Measurements from ENCODE around the gene ZMYND19.
"Not testable (repeated sequence)": the region's sequence is repeated elsewhere in the genome, so short reads cannot be mapped to it uniquely, and the experiment has no call there.

Gene ZMYND19

GRCh38 chr9:137586854-137587253 is 3.5 kb downstream of the ZMYND19 start:
- DNase-seq: no peak

- DNase-seq: no peak
Observed at GRCh38 chr9:137583957-137584356, 6.4 kb downstream of the ZMYND19 start.

GRCh38 chr9:137583347-137583746 is 7.0 kb downstream of the ZMYND19 start:
- no peak for DNase-seq

GRCh38 chr9:137582286-137582860 is 7.9 kb downstream of the ZMYND19 start:
- DNase-seq: no peak

GRCh38 chr9:137581361-137582285 is 8.7 kb downstream of the ZMYND19 start:
- DNase-seq: no peak

GRCh38 chr9:137580954-137581322 is 9.4 kb downstream of the ZMYND19 start:
- DNase-seq: no peak

- DNase-seq: no peak
Observed at GRCh38 chr9:137580209-137580953, 9.9 kb downstream of the ZMYND19 start.

- no peak for DNase-seq
Observed at GRCh38 chr9:137579259-137579604, 11.1 kb downstream of the ZMYND19 start.

- peak; percentile 87 for DNase-seq
Observed at GRCh38 chr9:137578518-137579258, 11.6 kb downstream of the ZMYND19 start, which contains the start of gene DPH7. Gene DPH7 (minus strand): TSS chr9:137578925. CDS start chr9:137578777, 148 bp downstream.

GRCh38 chr9:137575716-137576411 is 14.4 kb downstream of the ZMYND19 start:
- no peak for DNase-seq

GRCh38 chr9:137575364-137575715 is 15.0 kb downstream of the ZMYND19 start:
- DNase-seq: no peak

GRCh38 chr9:137574192-137574591 is 16.1 kb downstream of the ZMYND19 start:
- DNase-seq: no peak

- DNase-seq: no peak
Observed at GRCh38 chr9:137570566-137570965, 19.7 kb downstream of the ZMYND19 start.

GRCh38 chr9:137569609-137570203 is 20.6 kb downstream of the ZMYND19 start:
- no peak for DNase-seq

- DNase-seq: not testable (repeated sequence)
Observed at GRCh38 chr9:137568445-137568844, 21.9 kb downstream of the ZMYND19 start.

- no peak for DNase-seq
Observed at GRCh38 chr9:137564817-137565411, 25.4 kb downstream of the ZMYND19 start.

- DNase-seq: no peak
Observed at GRCh38 chr9:137564134-137564533, 26.2 kb downstream of the ZMYND19 start.

GRCh38 chr9:137558127-137558526 is 32.2 kb downstream of the ZMYND19 start:
- DNase-seq: no peak

- DNase-seq: no peak
Observed at GRCh38 chr9:137556069-137556838, 34.1 kb downstream of the ZMYND19 start.

GRCh38 chr9:137555179-137555578 is 35.1 kb downstream of the ZMYND19 start:
- DNase-seq: no peak

- no peak for DNase-seq
Observed at GRCh38 chr9:137554349-137554748, 36.0 kb downstream of the ZMYND19 start.

All from NCI-H226 (cell line).